ENCODE data around the gene USP3.
"Not testable (repeated sequence)": the region's sequence is repeated elsewhere in the genome, so short reads cannot be mapped to it uniquely, and the experiment has no call there.

USP3 gene

GRCh38 chr15:63487758-63488397, 16.5 kb upstream of the USP3 start:
- not testable (repeated sequence) for H4K8ac ChIP-seq (ENCODE audit: low read depth, low read length); H2AK5ac ChIP-seq (ENCODE audit: low read length); H3K4ac ChIP-seq (ENCODE audit: low read depth, low read length); H3K56ac ChIP-seq (ENCODE audit: low read length); H3K4me1 ChIP-seq (ENCODE audit: control insufficient read depth, low read depth, low read length); H3K27me3 ChIP-seq (ENCODE audit: insufficient read depth, low read length, poor library complexity); H3K4me2 ChIP-seq (ENCODE audit: low read length); H3K18ac ChIP-seq (ENCODE audit: low read length); H2BK120ac ChIP-seq (ENCODE audit: low read depth, low read length); H2BK5ac ChIP-seq (ENCODE audit: low read length); H3K23ac ChIP-seq (ENCODE audit: low read length); DNase-seq; H3K79me1 ChIP-seq (ENCODE audit: low read length); H3K79me2 ChIP-seq (ENCODE audit: control insufficient read depth, insufficient read depth, low read length); H3K4me3 ChIP-seq (ENCODE audit: low read length); H3K27ac ChIP-seq (ENCODE audit: low read depth, low read length); H2BK15ac ChIP-seq (replicated peaks; ENCODE audit: low read depth); H3K9ac ChIP-seq (ENCODE audit: low read length); H4K5ac ChIP-seq (ENCODE audit: low read length); H3K36me3 ChIP-seq (ENCODE audit: control insufficient read depth, insufficient read depth, low read length)
- WGBS (ENCODE audit: extremely low coverage, insufficient coverage, low lambda C conversion rate): no CpG with 5 or more reads among the region's 10 CpGs

- DNase-seq: no peak
- Histone ChIP-seq H4K8ac (ENCODE audit: low read depth, low read length) (no peak overlapping the region), H3K79me2 (ENCODE audit: control insufficient read depth, insufficient read depth, low read length) (no peaks in the 10 kb centered on the region), H3K27ac (ENCODE audit: low read depth, low read length) (no peak overlapping the region), H3K4ac (ENCODE audit: low read depth, low read length) (no peak overlapping the region), H3K9ac (ENCODE audit: low read length) (no peak overlapping the region), H3K4me2 (ENCODE audit: low read length) (no peak overlapping the region), H3K23ac (ENCODE audit: low read length) (no peak overlapping the region), H3K4me3 (ENCODE audit: low read length) (no peak overlapping the region), H3K27me3 (ENCODE audit: insufficient read depth, low read length, poor library complexity) (no peaks in the 10 kb centered on the region), H3K79me1 (ENCODE audit: low read length) (no peaks in the 10 kb centered on the region), H4K5ac (ENCODE audit: low read length) (no peak overlapping the region), H2BK15ac (replicated peaks; ENCODE audit: low read depth) (no peak overlapping the region), H3K18ac (ENCODE audit: low read length) (no peak overlapping the region), H2AK5ac (ENCODE audit: low read length) (no peak overlapping the region), H3K56ac (ENCODE audit: low read length) (no peak overlapping the region), H2BK5ac (ENCODE audit: low read length) (no peak overlapping the region), H3K4me1 (ENCODE audit: control insufficient read depth, low read depth, low read length) (peaks cover 3% of the 10 kb centered on the region), H3K36me3 (ENCODE audit: control insufficient read depth, insufficient read depth, low read length) (no peaks in the 10 kb centered on the region), H2BK120ac (ENCODE audit: low read depth, low read length) (no peak overlapping the region)
- no CpG with 5 or more reads among the region's 8 CpGs for WGBS (ENCODE audit: extremely low coverage, insufficient coverage, low lambda C conversion rate)
Observed at GRCh38 chr15:63488398-63488960, 15.9 kb upstream of the USP3 start.

DNA sequence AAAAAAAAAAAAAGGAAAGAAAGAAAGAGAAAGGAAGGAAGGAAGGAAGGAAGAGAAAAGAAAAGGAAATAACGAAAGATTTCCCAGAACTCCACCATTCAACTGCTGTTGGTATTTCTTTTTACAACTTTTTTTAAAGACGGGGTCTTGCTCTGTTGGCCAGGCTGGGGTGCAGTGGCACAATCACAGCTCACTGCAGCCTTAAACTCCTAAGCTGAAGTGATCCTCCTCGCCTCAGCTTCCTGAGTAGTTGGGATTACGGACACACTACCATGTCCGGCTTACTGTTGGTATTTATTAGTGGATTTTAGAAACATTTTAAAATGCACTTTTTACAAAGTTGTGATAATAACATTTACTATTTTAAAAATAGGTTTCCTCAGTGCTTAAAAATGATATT, 15.0 kb upstream of the USP3 start:
- no peak overlapping the region for H3K4me3 ChIP-seq (ENCODE audit: low read length)
- H3K36me3 ChIP-seq (ENCODE audit: control insufficient read depth, insufficient read depth, low read length): no peaks in the 10 kb centered on the region
- no peak overlapping the region for H3K56ac ChIP-seq (ENCODE audit: low read length)
- H3K18ac ChIP-seq (ENCODE audit: low read length): no peak overlapping the region
- no peak overlapping the region for H3K4me2 ChIP-seq (ENCODE audit: low read length)
- H3K9ac ChIP-seq (ENCODE audit: low read length): no peak overlapping the region
- no peak overlapping the region for H2BK120ac ChIP-seq (ENCODE audit: low read depth, low read length)
- peaks cover 3% of the 10 kb centered on the region for H3K4me1 ChIP-seq (ENCODE audit: control insufficient read depth, low read depth, low read length)
- no peak overlapping the region for H2AK5ac ChIP-seq (ENCODE audit: low read length)
- no peak overlapping the region for H4K8ac ChIP-seq (ENCODE audit: low read depth, low read length)
- H3K79me2 ChIP-seq (ENCODE audit: control insufficient read depth, insufficient read depth, low read length): no peaks in the 10 kb centered on the region
- H4K5ac ChIP-seq (ENCODE audit: low read length): no peak overlapping the region
- no peak overlapping the region for H2BK15ac ChIP-seq (replicated peaks; ENCODE audit: low read depth)
- DNase-seq: no peak
- no CpG with 5 or more reads among the region's 5 CpGs for WGBS (ENCODE audit: extremely low coverage, insufficient coverage, low lambda C conversion rate)
- no peaks in the 10 kb centered on the region for H3K79me1 ChIP-seq (ENCODE audit: low read length)
- no peak overlapping the region for H2BK5ac ChIP-seq (ENCODE audit: low read length)
- H3K27me3 ChIP-seq (ENCODE audit: insufficient read depth, low read length, poor library complexity): no peaks in the 10 kb centered on the region
- H3K27ac ChIP-seq (ENCODE audit: low read depth, low read length): no peak overlapping the region
- no peak overlapping the region for H3K4ac ChIP-seq (ENCODE audit: low read depth, low read length)
- H3K23ac ChIP-seq (ENCODE audit: low read length): no peak overlapping the region

DNA sequence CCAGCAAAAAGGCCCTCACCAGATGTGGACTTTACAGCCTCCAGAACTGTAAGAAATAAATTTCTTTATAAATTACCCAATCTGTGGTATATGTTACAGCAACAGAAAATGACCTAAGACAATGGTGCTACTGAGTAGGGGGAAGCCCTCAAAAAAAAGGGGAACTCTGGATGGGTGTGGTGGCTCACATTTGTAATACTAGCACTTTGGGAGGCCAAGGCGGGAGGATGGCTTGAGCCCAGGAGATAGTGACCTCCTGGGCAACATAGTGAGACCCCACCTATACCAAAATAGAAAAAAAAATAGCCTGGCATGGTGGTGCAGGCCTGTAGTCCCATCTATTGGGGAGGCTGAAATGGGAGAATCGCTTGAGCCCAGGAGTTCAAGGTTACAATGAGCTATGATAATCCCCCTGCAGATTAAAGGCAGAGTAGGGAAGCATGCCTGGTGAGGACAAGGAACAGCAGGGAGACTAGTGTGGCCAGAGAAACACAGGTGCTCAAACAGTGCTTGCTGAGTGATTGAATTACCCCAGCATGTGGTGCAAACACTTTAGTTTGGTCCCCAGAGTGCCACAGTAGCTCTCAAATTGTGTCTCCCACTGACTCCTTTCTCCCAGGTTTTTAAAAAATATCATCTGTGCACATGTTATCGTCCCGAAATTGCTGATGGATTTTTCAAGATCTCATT, 13.9 kb upstream of the USP3 start:
- H2BK15ac ChIP-seq (replicated peaks; ENCODE audit: low read depth): no peak overlapping the region
- no peak overlapping the region for H3K18ac ChIP-seq (ENCODE audit: low read length)
- no peaks in the 10 kb centered on the region for H3K27me3 ChIP-seq (ENCODE audit: insufficient read depth, low read length, poor library complexity)
- no peak overlapping the region for H4K5ac ChIP-seq (ENCODE audit: low read length)
- no peak overlapping the region for H3K56ac ChIP-seq (ENCODE audit: low read length)
- H2AK5ac ChIP-seq (ENCODE audit: low read length): no peak overlapping the region
- H4K8ac ChIP-seq (ENCODE audit: low read depth, low read length): no peak overlapping the region
- H3K4ac ChIP-seq (ENCODE audit: low read depth, low read length): no peak overlapping the region
- no peaks in the 10 kb centered on the region for H3K79me1 ChIP-seq (ENCODE audit: low read length)
- no peak overlapping the region for H3K4me2 ChIP-seq (ENCODE audit: low read length)
- peaks cover 4% of the 10 kb centered on the region for H3K4me1 ChIP-seq (ENCODE audit: control insufficient read depth, low read depth, low read length)
- H3K79me2 ChIP-seq (ENCODE audit: control insufficient read depth, insufficient read depth, low read length): no peaks in the 10 kb centered on the region
- H3K4me3 ChIP-seq (ENCODE audit: low read length): no peak overlapping the region
- no CpG with 5 or more reads among the region's 4 CpGs for WGBS (ENCODE audit: extremely low coverage, insufficient coverage, low lambda C conversion rate)
- H3K27ac ChIP-seq (ENCODE audit: low read depth, low read length): no peak overlapping the region
- H2BK120ac ChIP-seq (ENCODE audit: low read depth, low read length): no peak overlapping the region
- H2BK5ac ChIP-seq (ENCODE audit: low read length): no peak overlapping the region
- no peak overlapping the region for H3K23ac ChIP-seq (ENCODE audit: low read length)
- H3K9ac ChIP-seq (ENCODE audit: low read length): no peak overlapping the region
- H3K36me3 ChIP-seq (ENCODE audit: control insufficient read depth, insufficient read depth, low read length): no peaks in the 10 kb centered on the region
- no peak for DNase-seq

DNA sequence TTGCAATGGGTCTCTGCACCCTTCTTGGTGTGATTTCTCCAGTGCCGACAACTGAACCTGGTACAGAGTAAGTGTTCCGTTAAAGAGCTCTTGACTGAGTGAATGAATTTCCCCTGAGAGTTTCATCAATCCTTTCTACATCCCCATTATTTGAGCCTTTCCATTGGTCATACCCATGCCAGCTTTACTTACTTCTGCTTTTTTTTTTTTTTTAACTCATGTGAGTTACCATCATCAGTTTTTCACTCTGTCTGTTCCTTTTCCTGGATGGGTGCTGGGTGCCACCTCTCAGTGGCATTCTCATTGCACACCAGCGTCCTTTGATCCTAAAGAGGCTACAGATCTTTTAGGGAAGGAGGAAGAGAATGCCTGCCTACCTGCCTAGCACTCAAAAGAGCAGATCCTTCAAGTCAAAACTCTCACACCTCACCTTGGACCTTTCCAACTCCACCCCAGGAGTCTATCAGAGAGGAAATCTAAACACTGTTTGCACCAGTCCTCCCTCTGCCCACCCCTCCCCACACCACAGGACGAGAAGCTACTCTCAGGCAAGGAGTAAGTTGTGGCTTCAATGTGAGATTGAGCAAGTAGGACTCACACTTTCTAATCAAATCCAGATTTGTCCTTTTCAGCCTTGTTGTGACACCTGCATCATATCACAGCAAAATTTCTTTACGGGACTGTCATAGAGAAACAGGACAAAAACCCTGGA, 13.1 kb upstream of the USP3 start:
- Histone ChIP-seq H2AK5ac (ENCODE audit: low read length) (no peak overlapping the region), H3K56ac (ENCODE audit: low read length) (no peak overlapping the region), H2BK15ac (replicated peaks; ENCODE audit: low read depth) (no peak overlapping the region), H3K36me3 (ENCODE audit: control insufficient read depth, insufficient read depth, low read length) (no peaks in the 10 kb centered on the region), H3K4ac (ENCODE audit: low read depth, low read length) (no peak overlapping the region), H3K27me3 (ENCODE audit: insufficient read depth, low read length, poor library complexity) (no peaks in the 10 kb centered on the region), H3K23ac (ENCODE audit: low read length) (no peak overlapping the region), H3K9ac (ENCODE audit: low read length) (no peak overlapping the region), H3K27ac (ENCODE audit: low read depth, low read length) (no peak overlapping the region), H2BK120ac (ENCODE audit: low read depth, low read length) (no peak overlapping the region), H3K79me1 (ENCODE audit: low read length) (no peaks in the 10 kb centered on the region), H4K5ac (ENCODE audit: low read length) (no peak overlapping the region), H3K4me3 (ENCODE audit: low read length) (no peak overlapping the region), H3K4me2 (ENCODE audit: low read length) (no peak overlapping the region), H3K18ac (ENCODE audit: low read length) (no peak overlapping the region), H2BK5ac (ENCODE audit: low read length) (no peak overlapping the region), H3K4me1 (ENCODE audit: control insufficient read depth, low read depth, low read length) (peaks cover 4% of the 10 kb centered on the region), H4K8ac (ENCODE audit: low read depth, low read length) (no peak overlapping the region), H3K79me2 (ENCODE audit: control insufficient read depth, insufficient read depth, low read length) (no peaks in the 10 kb centered on the region)
- WGBS (ENCODE audit: extremely low coverage, insufficient coverage, low lambda C conversion rate): no CpG with 5 or more reads among the region's 5 CpGs
- DNase-seq: no peak
